Activated T-cell treated with anti-CD3 and anti-CD28 coated beads for 24 hours (primary cell): ENCODE results near the gene TXLNA.

Experiments
- DNase-seq: peaks from one replicate; pipeline ENCODE4 v3.0.0-alpha.2; 2020; ENCODE audit warnings: low read depth

Gene TXLNA

GRCh38 chr1:32186077-32186476 lies 6.6 kb downstream of the TXLNA start:
- DNase-seq: no peak

- no peak for DNase-seq
Observed at GRCh38 chr1:32186491-32186890, 7.0 kb downstream of the TXLNA start.

- no peak for DNase-seq
Observed at GRCh38 chr1:32187850-32188249, 8.4 kb downstream of the TXLNA start.

- DNase-seq: no peak
Observed at GRCh38 chr1:32192220-32192948, 12.9 kb downstream of the TXLNA start.

GRCh38 chr1:32194984-32195383 lies 15.5 kb downstream of the TXLNA start:
- DNase-seq: no peak

GRCh38 chr1:32195531-32195930 lies 16.1 kb downstream of the TXLNA start:
- no peak for DNase-seq

- DNase-seq: no peak
Observed at GRCh38 chr1:32195972-32196823, 16.7 kb downstream of the TXLNA start.

GRCh38 chr1:32197074-32197473 lies 17.6 kb downstream of the TXLNA start:
- no peak for DNase-seq

- no peak for DNase-seq
Observed at GRCh38 chr1:32197837-32198236, 18.4 kb downstream of the TXLNA start.

- DNase-seq: no peak
Observed at GRCh38 chr1:32198237-32199042, 19.0 kb downstream of the TXLNA start.

GRCh38 chr1:32199043-32199716 lies 19.7 kb downstream of the TXLNA start:
- DNase-seq: no peak

GRCh38 chr1:32199717-32200072 lies 20.2 kb downstream of the TXLNA start:
- no peak for DNase-seq

- DNase-seq: peak; percentile 30
Observed at GRCh38 chr1:32200226-32201010, 20.9 kb downstream of the TXLNA start, which contains the start of gene CCDC28B. TSS of gene CCDC28B (plus strand) at chr1:32200595. CDS start at chr1:32201936, 1,341 bp downstream.

GRCh38 chr1:32201011-32201855 lies 21.8 kb downstream of the TXLNA start:
- peak; percentile 69 for DNase-seq

GRCh38 chr1:32204943-32205361 lies 25.5 kb downstream of the TXLNA start:
- DNase-seq: no peak

- peak; percentile 80 for DNase-seq
Observed at GRCh38 chr1:32205401-32206370, 26.2 kb downstream of the TXLNA start, which contains the start of gene IQCC. TSS of gene IQCC (plus strand) at chr1:32205671. CDS start at chr1:32205682, 11 bp downstream.

GRCh38 chr1:32208469-32208868 lies 29.0 kb downstream of the TXLNA start:
- DNase-seq: no peak

GRCh38 chr1:32208891-32209328 lies 29.4 kb downstream of the TXLNA start, which contains the start of gene DCDC2B:
TSS of gene DCDC2B (plus strand) at chr1:32209089. CDS start at chr1:32209094, 5 bp downstream.
- no peak for DNase-seq
